Astrocyte (in vitro differentiated cells and primary cell): Measurements from ENCODE around the gene ENDOV. TPM values are rescaled to one million over a fixed set of nuclear protein-coding genes. Genes with fewer than 3 reads are reported as not detected.
"Not testable (repeated sequence)": the region's sequence is repeated elsewhere in the genome, so short reads cannot be mapped to it uniquely, and the experiment has no call there.

ENCODE experiments used
- DNase-seq: peaks from one replicate; pipeline ENCODE4 v3.0.0-alpha.2; 2010; ENCODE audit warnings: low read depth
- FAIRE-seq: peaks from 2 replicates; lab custom pipeline; 2011; peaks lifted over from hg19 to GRCh38; lab: Jason Lieb, UNC
- H2AFZ ChIP-seq: 2 replicates; pipeline ENCODE4 v1.6.0; 2012; ENCODE audit warnings: low read depth, low read length, inconsistent platforms
- H3K27ac ChIP-seq: 2 replicates; pipeline ENCODE4 v1.5.1; 2011; ENCODE audit warnings: low read depth, low read length, inconsistent platforms
- H3K27me3 ChIP-seq: 2 replicates; pipeline ENCODE4 v1.6.0; 2011; ENCODE audit warnings: low read length, inconsistent platforms; ENCODE audit not compliant: insufficient read depth
- H3K36me3 ChIP-seq: 2 replicates; pipeline ENCODE4 v1.5.1; 2011; ENCODE audit warnings: low read length, inconsistent platforms; ENCODE audit not compliant: insufficient read depth
- H3K4me1 ChIP-seq: 2 replicates; pipeline ENCODE4 v1.5.1; 2011; ENCODE audit warnings: low read length, inconsistent platforms; ENCODE audit not compliant: insufficient read depth
- H3K4me2 ChIP-seq: 2 replicates; pipeline ENCODE4 v1.6.0; 2012; ENCODE audit warnings: low read length, inconsistent platforms
- H3K4me3 ChIP-seq: 2 replicates; pipeline ENCODE4 v1.5.1; 2011; ENCODE audit warnings: low read depth, mild to moderate bottlenecking, low read length, inconsistent platforms; ENCODE audit not compliant: insufficient read depth
- H3K79me2 ChIP-seq: 2 replicates; pipeline ENCODE4 v1.6.0; 2012; ENCODE audit warnings: mild to moderate bottlenecking, low read length, inconsistent platforms; ENCODE audit not compliant: insufficient read depth
- H3K9ac ChIP-seq: 2 replicates; pipeline ENCODE4 v1.6.0; 2012; ENCODE audit warnings: mild to moderate bottlenecking, low read length, inconsistent platforms
- H3K9me3 ChIP-seq: 2 replicates; pipeline ENCODE4 v1.5.1; 2012; ENCODE audit warnings: low read depth, mild to moderate bottlenecking, low read length, inconsistent platforms; ENCODE audit not compliant: insufficient read depth
- H4K20me1 ChIP-seq: 2 replicates; pipeline ENCODE4 v1.6.0; 2012; ENCODE audit warnings: low read length, inconsistent platforms; ENCODE audit not compliant: insufficient read depth
- H3K27ac Mint-ChIP-seq: one replicate; pipeline ENCODE4 v1.8.0; 2021; ENCODE audit warnings: mild to moderate bottlenecking, mixed read lengths; ENCODE audit not compliant: unreplicated experiment
- H3K27me3 Mint-ChIP-seq: one replicate; pipeline ENCODE4 v1.8.0; 2021; ENCODE audit warnings: low read depth, mixed read lengths; ENCODE audit not compliant: unreplicated experiment
- H3K36me3 Mint-ChIP-seq: one replicate; pipeline ENCODE4 v1.8.0; 2021; ENCODE audit warnings: low read depth, mixed read lengths; ENCODE audit not compliant: unreplicated experiment
- H3K4me1 Mint-ChIP-seq: one replicate; pipeline ENCODE4 v1.8.0; 2021; ENCODE audit warnings: low read depth, mixed read lengths; ENCODE audit not compliant: unreplicated experiment
- H3K4me3 Mint-ChIP-seq: one replicate; pipeline ENCODE4 v1.8.0; 2021; ENCODE audit warnings: mild to moderate bottlenecking, moderate library complexity, mixed read lengths; ENCODE audit not compliant: unreplicated experiment
- H3K9me3 Mint-ChIP-seq: one replicate; pipeline ENCODE4 v1.8.0; 2021; ENCODE audit warnings: mild to moderate bottlenecking, mixed read lengths; ENCODE audit not compliant: unreplicated experiment
- EZH2 ChIP-seq: IDR thresholded peaks from 2 replicates; pipeline ENCODE4 v1.6.1; 2012; ENCODE audit warnings: mild to moderate bottlenecking, low read length, inconsistent platforms; ENCODE audit not compliant: insufficient read depth
- total RNA-seq: library from RNA; stranded (reverse); gene quantifications from 2 replicates; pipeline ENCODE4 v1.2.1, GENCODE V29; 2021
- TF ChIP-seq, protein P1 (sequence below): IDR thresholded peaks from 2 replicates; pipeline ENCODE4 v1.5.1; 2011; ENCODE audit warnings: low read depth, mild to moderate bottlenecking, inconsistent platforms, low read length, moderate library complexity; ENCODE audit not compliant: insufficient read depth

The ENDOV gene
- total RNA-seq, 1 donor from 2014 or later = 20.7 TPM

DNA sequence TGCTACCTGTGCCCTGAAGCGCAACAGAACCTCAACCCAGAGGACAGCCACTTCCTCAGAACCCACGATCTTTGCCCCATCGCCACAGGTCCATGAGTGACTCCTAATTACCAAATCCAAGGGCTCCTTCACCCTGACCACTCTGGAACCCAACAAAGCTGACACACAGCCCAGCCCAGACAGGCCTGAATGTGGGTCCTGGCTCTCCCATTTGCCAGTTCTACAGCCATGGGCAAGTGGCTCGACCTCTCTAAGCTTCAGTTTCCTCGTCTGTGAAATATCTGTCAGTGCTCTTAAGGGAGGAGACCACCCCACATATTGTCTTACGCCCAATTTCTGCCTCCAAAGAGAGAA is 18.0 kb upstream of the ENDOV start:
- no peaks in the 10 kb centered on the region for H3K27me3 Mint-ChIP-seq
- H3K36me3 Mint-ChIP-seq = peaks cover 10% of the 10 kb centered on the region
- H3K4me1 Mint-ChIP-seq = peaks cover 9% of the 10 kb centered on the region
- H3K4me3 ChIP-seq = no peak overlapping the region
- H3K27ac ChIP-seq = no peak overlapping the region
- no peak overlapping the region for H3K9ac ChIP-seq
- H2AFZ ChIP-seq = no peak overlapping the region
- H4K20me1 ChIP-seq = peaks cover 14% of the 10 kb centered on the region
- no peaks in the 10 kb centered on the region for H3K9me3 ChIP-seq
- peaks cover 2% of the 10 kb centered on the region for H3K36me3 ChIP-seq
- FAIRE-seq (no peak), DNase-seq (no peak)
- H3K27me3 ChIP-seq = no peaks in the 10 kb centered on the region
- H3K9me3 Mint-ChIP-seq = peaks cover 2% of the 10 kb centered on the region
- no peak overlapping the region for H3K4me3 Mint-ChIP-seq
- H3K27ac Mint-ChIP-seq = no peak overlapping the region
- H3K4me1 ChIP-seq = no peaks in the 10 kb centered on the region
- TF ChIP-seq EZH2 = no peak
- TF ChIP-seq, protein P1, sequence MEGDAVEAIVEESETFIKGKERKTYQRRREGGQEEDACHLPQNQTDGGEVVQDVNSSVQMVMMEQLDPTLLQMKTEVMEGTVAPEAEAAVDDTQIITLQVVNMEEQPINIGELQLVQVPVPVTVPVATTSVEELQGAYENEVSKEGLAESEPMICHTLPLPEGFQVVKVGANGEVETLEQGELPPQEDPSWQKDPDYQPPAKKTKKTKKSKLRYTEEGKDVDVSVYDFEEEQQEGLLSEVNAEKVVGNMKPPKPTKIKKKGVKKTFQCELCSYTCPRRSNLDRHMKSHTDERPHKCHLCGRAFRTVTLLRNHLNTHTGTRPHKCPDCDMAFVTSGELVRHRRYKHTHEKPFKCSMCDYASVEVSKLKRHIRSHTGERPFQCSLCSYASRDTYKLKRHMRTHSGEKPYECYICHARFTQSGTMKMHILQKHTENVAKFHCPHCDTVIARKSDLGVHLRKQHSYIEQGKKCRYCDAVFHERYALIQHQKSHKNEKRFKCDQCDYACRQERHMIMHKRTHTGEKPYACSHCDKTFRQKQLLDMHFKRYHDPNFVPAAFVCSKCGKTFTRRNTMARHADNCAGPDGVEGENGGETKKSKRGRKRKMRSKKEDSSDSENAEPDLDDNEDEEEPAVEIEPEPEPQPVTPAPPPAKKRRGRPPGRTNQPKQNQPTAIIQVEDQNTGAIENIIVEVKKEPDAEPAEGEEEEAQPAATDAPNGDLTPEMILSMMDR = no peak
- no peak overlapping the region for H3K4me2 ChIP-seq
- H3K79me2 ChIP-seq = no peaks in the 10 kb centered on the region

DNA sequence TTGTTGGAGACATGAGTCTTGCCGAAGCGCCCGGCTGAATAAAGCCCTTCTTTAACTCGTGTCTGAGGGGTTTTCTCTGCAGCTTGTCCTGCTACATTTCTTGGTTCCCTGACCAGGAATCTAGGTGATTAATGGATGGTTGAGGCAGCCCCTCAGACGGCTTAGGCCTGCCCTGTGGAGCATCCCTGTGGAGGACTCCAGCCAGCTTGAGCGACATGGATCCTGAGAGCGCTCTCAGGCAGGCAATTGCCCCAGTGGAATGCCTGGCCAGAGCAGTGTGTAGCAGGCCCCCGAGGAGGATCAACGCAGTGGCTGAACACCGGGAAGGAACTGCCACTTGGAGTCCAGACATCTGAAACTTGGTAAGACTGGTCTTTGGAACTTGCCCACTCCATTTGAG is 17.3 kb upstream of the ENDOV start:
- H3K4me3 Mint-ChIP-seq = no peak overlapping the region
- Histone ChIP-seq H3K36me3 (peaks cover 2% of the 10 kb centered on the region), H3K9ac (no peak overlapping the region), H3K4me1 (no peaks in the 10 kb centered on the region), H3K79me2 (no peaks in the 10 kb centered on the region), H3K27me3 (no peaks in the 10 kb centered on the region), H3K4me3 (no peak overlapping the region), H4K20me1 (peaks cover 14% of the 10 kb centered on the region), H3K9me3 (no peaks in the 10 kb centered on the region), H3K4me2 (no peak overlapping the region), H3K27ac (no peak overlapping the region), H2AFZ (no peak overlapping the region)
- no peaks in the 10 kb centered on the region for H3K27me3 Mint-ChIP-seq
- peaks cover 9% of the 10 kb centered on the region for H3K4me1 Mint-ChIP-seq
- no peak for DNase-seq
- FAIRE-seq = no peak
- peaks cover 2% of the 10 kb centered on the region for H3K9me3 Mint-ChIP-seq
- H3K36me3 Mint-ChIP-seq = peaks cover 10% of the 10 kb centered on the region
- TF ChIP-seq, protein P1 = no peak
- TF ChIP-seq EZH2 = no peak
- no peak overlapping the region for H3K27ac Mint-ChIP-seq

DNA sequence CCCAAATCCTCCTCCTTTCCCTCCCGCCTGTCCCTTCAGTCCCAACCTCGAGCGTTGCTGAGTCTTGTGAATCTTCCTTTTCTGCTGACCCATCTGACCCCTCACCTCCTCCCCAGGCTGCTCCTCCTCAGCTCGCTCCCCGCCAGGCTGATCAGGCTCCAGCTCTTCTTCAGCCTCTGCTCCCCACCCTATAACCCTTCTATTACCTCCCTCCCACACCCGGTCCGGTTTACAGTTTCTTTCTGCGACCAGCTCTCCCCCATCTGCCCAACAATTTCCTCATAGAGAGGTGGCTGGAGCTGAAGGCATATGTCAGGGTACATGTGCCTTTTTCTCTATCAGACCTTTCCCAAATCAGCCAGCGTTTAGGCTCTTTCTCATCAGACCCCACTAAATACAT is 13.9 kb upstream of the ENDOV start:
- not testable (repeated sequence) for H3K79me2 ChIP-seq, H3K4me2 ChIP-seq, H2AFZ ChIP-seq, H3K27ac Mint-ChIP-seq, H4K20me1 ChIP-seq, H3K9me3 Mint-ChIP-seq, H3K4me3 ChIP-seq, H3K27me3 ChIP-seq, H3K27me3 Mint-ChIP-seq, H3K36me3 Mint-ChIP-seq, H3K27ac ChIP-seq, H3K36me3 ChIP-seq, H3K4me1 Mint-ChIP-seq, H3K4me1 ChIP-seq, H3K9ac ChIP-seq, DNase-seq, H3K4me3 Mint-ChIP-seq, H3K9me3 ChIP-seq, FAIRE-seq

DNA sequence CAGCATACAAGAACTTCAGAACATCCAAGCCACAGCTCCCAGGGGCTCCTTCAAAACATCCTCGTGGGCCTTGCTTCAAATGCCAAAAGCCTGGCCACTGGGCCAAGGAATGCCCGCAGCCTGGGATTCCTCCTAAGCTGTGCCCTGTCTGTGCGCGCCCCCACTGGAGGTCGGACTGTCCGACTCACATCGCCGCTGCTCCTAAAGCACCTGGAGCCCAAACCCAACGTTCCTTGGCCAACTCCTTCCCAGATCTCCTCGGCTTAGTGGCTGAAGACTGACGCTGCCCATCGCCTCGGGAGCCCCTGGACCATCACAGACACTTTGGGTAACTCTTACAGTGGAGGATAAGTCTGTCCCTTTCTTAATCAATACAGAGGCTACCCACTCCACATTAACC is 12.9 kb upstream of the ENDOV start:
- DNase-seq, H3K79me2 ChIP-seq, H3K36me3 ChIP-seq, FAIRE-seq, H3K4me2 ChIP-seq, H3K27ac ChIP-seq, H3K4me3 Mint-ChIP-seq, H3K27ac Mint-ChIP-seq, H3K9me3 Mint-ChIP-seq, H2AFZ ChIP-seq, H3K4me1 Mint-ChIP-seq, H3K4me3 ChIP-seq, H3K9me3 ChIP-seq, H3K27me3 Mint-ChIP-seq, H3K27me3 ChIP-seq, H3K36me3 Mint-ChIP-seq, H3K9ac ChIP-seq, H4K20me1 ChIP-seq, H3K4me1 ChIP-seq: not testable (repeated sequence)
